Measurements from ENCODE around the gene ZNF385B. TPM values are rescaled to one million over a fixed set of nuclear protein-coding genes. Genes with fewer than 3 reads are reported as not detected.

The ZNF385B gene
- total RNA-seq, 1 experiment from 2014 or later, result 2.2 TPM

- TF ChIP-seq MXD4 (CRISPR knock-in tag; IDR thresholded peaks at IDR 0.05; ENCODE audit: borderline replicate concordance) (no peak), E2F5 (CRISPR knock-in tag; IDR thresholded peaks at IDR 0.05) (no peak), NR3C1 (CRISPR knock-in tag; conservative IDR thresholded peaks at IDR 0.05; ENCODE audit: low read depth) (no peak), CREM (CRISPR knock-in tag; IDR thresholded peaks at IDR 0.05) (no peak), GRHL2 (CRISPR knock-in tag; IDR thresholded peaks at IDR 0.05; ENCODE audit: insufficient replicate concordance, severe bottlenecking) (no peak), EMX1 (CRISPR knock-in tag; IDR thresholded peaks at IDR 0.05) (no peak), ZNF138 (CRISPR knock-in tag; conservative IDR thresholded peaks at IDR 0.05) (no peak)
- TF ChIP-seq, protein P1, sequence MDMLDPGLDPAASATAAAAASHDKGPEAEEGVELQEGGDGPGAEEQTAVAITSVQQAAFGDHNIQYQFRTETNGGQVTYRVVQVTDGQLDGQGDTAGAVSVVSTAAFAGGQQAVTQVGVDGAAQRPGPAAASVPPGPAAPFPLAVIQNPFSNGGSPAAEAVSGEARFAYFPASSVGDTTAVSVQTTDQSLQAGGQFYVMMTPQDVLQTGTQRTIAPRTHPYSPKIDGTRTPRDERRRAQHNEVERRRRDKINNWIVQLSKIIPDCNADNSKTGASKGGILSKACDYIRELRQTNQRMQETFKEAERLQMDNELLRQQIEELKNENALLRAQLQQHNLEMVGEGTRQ (CRISPR knock-in tag; IDR thresholded peaks at IDR 0.05), result no peak
- TF ChIP-seq, protein P2, sequence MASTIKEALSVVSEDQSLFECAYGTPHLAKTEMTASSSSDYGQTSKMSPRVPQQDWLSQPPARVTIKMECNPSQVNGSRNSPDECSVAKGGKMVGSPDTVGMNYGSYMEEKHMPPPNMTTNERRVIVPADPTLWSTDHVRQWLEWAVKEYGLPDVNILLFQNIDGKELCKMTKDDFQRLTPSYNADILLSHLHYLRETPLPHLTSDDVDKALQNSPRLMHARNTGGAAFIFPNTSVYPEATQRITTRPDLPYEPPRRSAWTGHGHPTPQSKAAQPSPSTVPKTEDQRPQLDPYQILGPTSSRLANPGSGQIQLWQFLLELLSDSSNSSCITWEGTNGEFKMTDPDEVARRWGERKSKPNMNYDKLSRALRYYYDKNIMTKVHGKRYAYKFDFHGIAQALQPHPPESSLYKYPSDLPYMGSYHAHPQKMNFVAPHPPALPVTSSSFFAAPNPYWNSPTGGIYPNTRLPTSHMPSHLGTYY (CRISPR knock-in tag; IDR thresholded peaks at IDR 0.05), result no peak
- TF ChIP-seq, protein P3, sequence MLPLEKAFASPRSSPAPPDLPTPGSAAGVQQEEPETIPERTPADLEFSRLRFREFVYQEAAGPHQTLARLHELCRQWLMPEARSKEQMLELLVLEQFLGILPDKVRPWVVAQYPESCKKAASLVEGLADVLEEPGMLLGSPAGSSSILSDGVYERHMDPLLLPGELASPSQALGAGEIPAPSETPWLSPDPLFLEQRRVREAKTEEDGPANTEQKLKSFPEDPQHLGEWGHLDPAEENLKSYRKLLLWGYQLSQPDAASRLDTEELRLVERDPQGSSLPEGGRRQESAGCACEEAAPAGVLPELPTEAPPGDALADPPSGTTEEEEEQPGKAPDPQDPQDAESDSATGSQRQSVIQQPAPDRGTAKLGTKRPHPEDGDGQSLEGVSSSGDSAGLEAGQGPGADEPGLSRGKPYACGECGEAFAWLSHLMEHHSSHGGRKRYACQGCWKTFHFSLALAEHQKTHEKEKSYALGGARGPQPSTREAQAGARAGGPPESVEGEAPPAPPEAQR (CRISPR knock-in tag; IDR thresholded peaks at IDR 0.05), result no peak
Observed at GRCh38 chr2:179745635-179746256, 115.7 kb downstream of the ZNF385B start (continued).

DNA sequence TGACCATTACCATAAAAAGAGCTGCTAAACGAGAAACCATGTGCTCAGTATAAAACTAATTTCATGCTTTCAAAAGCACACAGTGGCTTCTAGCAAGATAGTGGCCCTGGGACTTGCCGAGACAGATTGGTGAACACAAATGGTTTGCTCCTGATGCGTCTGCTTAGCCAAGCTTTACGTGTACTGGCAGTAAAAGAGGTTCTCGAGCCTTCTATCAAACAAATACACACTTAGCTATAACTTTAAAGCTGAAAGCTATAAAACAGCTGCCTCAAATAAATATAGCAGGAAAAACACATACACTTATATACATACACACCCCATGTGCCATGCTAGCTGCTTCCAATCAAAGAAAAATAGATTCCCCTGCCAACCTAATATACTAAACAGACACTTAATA, 117.0 kb downstream of the ZNF385B start:
- Mint-ChIP-seq H3K36me3 (no peaks in the 10 kb centered on the region), H3K9me3 (no peaks in the 10 kb centered on the region), H3K27ac (no peak overlapping the region), H3K4me3 (no peak overlapping the region), H3K4me1 (no peaks in the 10 kb centered on the region), H3K27me3 (ENCODE audit: low read depth) (no peaks in the 10 kb centered on the region)
- ChIA-PET CTCF (interaction anchor here (1.8 kb wide), 1 partner anchor 333 kb away, joined by 5 read pairs; no protein-coding TSS in a partner anchor), POLR2A (no interaction called here)
- DNase-seq (ENCODE audit: low spot score) (no peak), ATAC-seq (no peak)
- TF ChIP-seq ZNF396 (CRISPR knock-in tag; IDR thresholded peaks at IDR 0.05; ENCODE audit: borderline replicate concordance) (no peak), JUN (CRISPR knock-in tag; IDR thresholded peaks at IDR 0.05) (no peak), TCF7 (CRISPR knock-in tag; IDR thresholded peaks at IDR 0.05; ENCODE audit: low read depth) (no peak), HMGA2 (CRISPR knock-in tag; IDR thresholded peaks at IDR 0.05) (no peak), TP53 (CRISPR knock-in tag; IDR thresholded peaks at IDR 0.05) (no peak), CREM (CRISPR knock-in tag; IDR thresholded peaks at IDR 0.05) (no peak), ZBTB21 (CRISPR knock-in tag; IDR thresholded peaks at IDR 0.05; ENCODE audit: borderline replicate concordance) (no peak), ZNF138 (CRISPR knock-in tag; conservative IDR thresholded peaks at IDR 0.05) (no peak), NFE2L1 (CRISPR knock-in tag; IDR thresholded peaks at IDR 0.05) (no peak), GABPB1 (CRISPR knock-in tag; IDR thresholded peaks at IDR 0.05) (no peak), ZNF317 (CRISPR knock-in tag; IDR thresholded peaks at IDR 0.05; ENCODE audit: borderline replicate concordance, low read depth) (no peak), NR1H2 (CRISPR knock-in tag; IDR thresholded peaks at IDR 0.05) (no peak), ZNF263 (CRISPR knock-in tag; IDR thresholded peaks at IDR 0.05; ENCODE audit: low read depth) (no peak), ZNF232 (CRISPR knock-in tag; IDR thresholded peaks at IDR 0.05) (no peak)
- TF ChIP-seq, protein P2 (CRISPR knock-in tag; IDR thresholded peaks at IDR 0.05), result no peak
- TF ChIP-seq, protein P4, sequence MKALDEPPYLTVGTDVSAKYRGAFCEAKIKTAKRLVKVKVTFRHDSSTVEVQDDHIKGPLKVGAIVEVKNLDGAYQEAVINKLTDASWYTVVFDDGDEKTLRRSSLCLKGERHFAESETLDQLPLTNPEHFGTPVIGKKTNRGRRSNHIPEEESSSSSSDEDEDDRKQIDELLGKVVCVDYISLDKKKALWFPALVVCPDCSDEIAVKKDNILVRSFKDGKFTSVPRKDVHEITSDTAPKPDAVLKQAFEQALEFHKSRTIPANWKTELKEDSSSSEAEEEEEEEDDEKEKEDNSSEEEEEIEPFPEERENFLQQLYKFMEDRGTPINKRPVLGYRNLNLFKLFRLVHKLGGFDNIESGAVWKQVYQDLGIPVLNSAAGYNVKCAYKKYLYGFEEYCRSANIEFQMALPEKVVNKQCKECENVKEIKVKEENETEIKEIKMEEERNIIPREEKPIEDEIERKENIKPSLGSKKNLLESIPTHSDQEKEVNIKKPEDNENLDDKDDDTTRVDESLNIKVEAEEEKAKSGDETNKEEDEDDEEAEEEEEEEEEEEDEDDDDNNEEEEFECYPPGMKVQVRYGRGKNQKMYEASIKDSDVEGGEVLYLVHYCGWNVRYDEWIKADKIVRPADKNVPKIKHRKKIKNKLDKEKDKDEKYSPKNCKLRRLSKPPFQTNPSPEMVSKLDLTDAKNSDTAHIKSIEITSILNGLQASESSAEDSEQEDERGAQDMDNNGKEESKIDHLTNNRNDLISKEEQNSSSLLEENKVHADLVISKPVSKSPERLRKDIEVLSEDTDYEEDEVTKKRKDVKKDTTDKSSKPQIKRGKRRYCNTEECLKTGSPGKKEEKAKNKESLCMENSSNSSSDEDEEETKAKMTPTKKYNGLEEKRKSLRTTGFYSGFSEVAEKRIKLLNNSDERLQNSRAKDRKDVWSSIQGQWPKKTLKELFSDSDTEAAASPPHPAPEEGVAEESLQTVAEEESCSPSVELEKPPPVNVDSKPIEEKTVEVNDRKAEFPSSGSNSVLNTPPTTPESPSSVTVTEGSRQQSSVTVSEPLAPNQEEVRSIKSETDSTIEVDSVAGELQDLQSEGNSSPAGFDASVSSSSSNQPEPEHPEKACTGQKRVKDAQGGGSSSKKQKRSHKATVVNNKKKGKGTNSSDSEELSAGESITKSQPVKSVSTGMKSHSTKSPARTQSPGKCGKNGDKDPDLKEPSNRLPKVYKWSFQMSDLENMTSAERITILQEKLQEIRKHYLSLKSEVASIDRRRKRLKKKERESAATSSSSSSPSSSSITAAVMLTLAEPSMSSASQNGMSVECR (CRISPR knock-in tag; IDR thresholded peaks at IDR 0.05; ENCODE audit: borderline replicate concordance), result no peak
- TF ChIP-seq, protein P5, sequence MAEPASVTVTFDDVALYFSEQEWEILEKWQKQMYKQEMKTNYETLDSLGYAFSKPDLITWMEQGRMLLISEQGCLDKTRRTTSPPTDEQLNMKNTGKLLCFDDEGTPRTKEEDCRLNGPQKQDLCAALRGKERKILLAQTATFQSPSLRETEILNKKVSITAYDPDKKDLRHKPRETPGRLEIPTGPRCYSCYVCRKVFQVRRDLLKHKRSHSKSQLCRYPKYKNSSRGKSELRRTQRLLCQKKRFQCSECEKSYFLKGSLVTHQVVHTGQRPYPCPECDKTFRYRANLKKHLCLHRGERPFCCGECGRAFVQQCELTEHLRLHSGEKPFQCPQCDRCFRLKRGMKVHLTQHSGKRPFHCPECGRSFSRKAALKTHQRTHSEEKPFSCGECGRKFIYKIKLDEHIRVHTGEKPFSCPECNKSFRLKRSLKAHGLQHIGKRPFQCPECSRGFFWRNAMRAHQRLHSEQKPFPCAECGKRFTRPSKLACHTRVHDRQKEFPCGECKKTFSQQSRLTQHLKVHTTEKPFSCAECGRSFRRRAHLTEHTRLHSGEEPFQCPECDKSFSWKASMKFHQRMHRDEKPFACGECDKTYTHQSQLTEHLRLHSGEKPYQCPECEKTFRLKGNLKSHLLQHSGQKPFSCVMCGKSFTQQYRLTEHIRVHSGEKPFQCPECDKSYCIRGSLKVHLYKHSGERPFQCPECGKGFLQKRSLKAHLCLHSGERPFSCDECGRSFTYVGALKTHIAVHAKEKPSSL (CRISPR knock-in tag; conservative IDR thresholded peaks at IDR 0.05), result no peak
